GM12874 (cell line): ENCODE measurements around the gene LAMB2.

Experiments
- CTCF ChIP-seq: IDR thresholded peaks from 2 replicates; pipeline ENCODE4 v1.5.1; 2011; ENCODE audit warnings: low read depth, mild to moderate bottlenecking, control low read depth, low read length, moderate library complexity; ENCODE audit not compliant: insufficient read depth

The LAMB2 gene

GRCh38 chr3:49132437-49133225 lies at the start of gene LAMB2:
Gene LAMB2 (minus strand): TSS chr3:49133050. CDS start chr3:49132867, 183 bp downstream.
- no peak for TF ChIP-seq CTCF

- no peak for TF ChIP-seq CTCF
Measured at GRCh38 chr3:49181351-49181750, 48.5 kb upstream of the LAMB2 start.

- no peak for TF ChIP-seq CTCF
Measured at GRCh38 chr3:49180116-49180515, 47.3 kb upstream of the LAMB2 start.

- TF ChIP-seq CTCF, result no peak
Measured at GRCh38 chr3:49177073-49177472, 44.2 kb upstream of the LAMB2 start.

- TF ChIP-seq CTCF, result no peak
Measured at GRCh38 chr3:49175530-49175929, 42.7 kb upstream of the LAMB2 start.

- no peak for TF ChIP-seq CTCF
Measured at GRCh38 chr3:49174397-49174985, 41.6 kb upstream of the LAMB2 start.

- no peak for TF ChIP-seq CTCF
Measured at GRCh38 chr3:49173792-49174170, 40.9 kb upstream of the LAMB2 start.
